Naive thymus-derived CD4-positive, alpha-beta T cell (primary cell): ENCODE results near the gene FGD4. TPM values are rescaled to one million over a fixed set of nuclear protein-coding genes. Genes with fewer than 3 reads are reported as not detected.

ENCODE experiments used
- ATAC-seq: fragments of 150-1000 bp; cut with Tn5 transposase; 2 replicates; pipeline ENCODE4 v1.10.0; 2021; ENCODE audit warnings: mild to moderate bottlenecking, moderate library complexity
- CTCF ChIA-PET: fragments of 350-600 bp; sonication (Branson Sonifier 250); formaldehyde crosslinking; loops from one replicate; lab custom pipeline; 2021; ENCODE audit warnings: antibody characterized with exemption; lab: Charles Lee
- POLR2A ChIA-PET: fragments of 350-600 bp; sonication (Branson Sonifier 250); formaldehyde crosslinking; loops from one replicate; lab custom pipeline; 2021; ENCODE audit warnings: antibody characterized with exemption, inconsistent platforms; lab: Charles Lee
- DNase-seq, 9 donors: peaks; one replicate each; pipeline versions ENCODE4 v3.0.0 to v3.0.0-alpha.2; 2020 to 2022; ENCODE audit warnings: mixed read lengths in 1 of 9
- H3K27ac ChIP-seq: one replicate; pipeline ENCODE4 v1.7.0; 2013; ENCODE audit warnings: mild to moderate bottlenecking, low read depth, low read length, moderate library complexity
- H3K27me3 ChIP-seq, 2 donors: one replicate each; pipeline ENCODE4 v1.7.0; 2013; ENCODE audit warnings: low read length in 2 of 2, mild to moderate bottlenecking in 2 of 2, moderate library complexity in 2 of 2; ENCODE audit not compliant: control insufficient read depth in 2 of 2, insufficient read depth in 2 of 2
- H3K36me3 ChIP-seq, 3 experiments: 1 replicate in 2 of 3; 2 replicates in 1 of 3; pipeline ENCODE4 v1.7.0; 2013; ENCODE audit warnings: low read length in 3 of 3, mild to moderate bottlenecking in 3 of 3, moderate library complexity in 1 of 3; ENCODE audit not compliant: insufficient read depth in 3 of 3, control insufficient read depth in 2 of 3
- H3K4me1 ChIP-seq, 2 donors: one replicate each; pipeline ENCODE4 v1.7.0; 2013; ENCODE audit warnings: low read length in 2 of 2, mild to moderate bottlenecking in 2 of 2, moderate library complexity in 1 of 2; ENCODE audit not compliant: control insufficient read depth in 2 of 2, insufficient read depth in 2 of 2
- H3K4me3 ChIP-seq: 2 replicates; pipeline ENCODE4 v1.7.0; 2013; ENCODE audit warnings: mild to moderate bottlenecking, low read length
- H3K9me3 ChIP-seq, 3 experiments: 1 replicate in 2 of 3; 2 replicates in 1 of 3; pipeline ENCODE4 v1.7.0; 2013; ENCODE audit warnings: low read length in 3 of 3; ENCODE audit not compliant: control insufficient read depth in 2 of 3
- H3K27ac Mint-ChIP-seq, 9 donors: one replicate each; pipeline ENCODE4 v1.8.0; 2020 to 2022; ENCODE audit warnings: mixed read lengths in 9 of 9, mild to moderate bottlenecking in 8 of 9, moderate library complexity in 5 of 9, inconsistent platforms in 2 of 9
- H3K27me3 Mint-ChIP-seq, 5 donors: one replicate each; pipeline ENCODE4 v1.8.0; 2021 to 2022; ENCODE audit warnings: mixed read lengths in 5 of 5, mild to moderate bottlenecking in 1 of 5
- H3K36me3 Mint-ChIP-seq, 5 donors: one replicate each; pipeline ENCODE4 v1.8.0; 2020 to 2022; ENCODE audit warnings: mixed read lengths in 5 of 5, mild to moderate bottlenecking in 3 of 5, inconsistent platforms in 1 of 5
- H3K4me1 Mint-ChIP-seq, 7 donors: one replicate each; pipeline ENCODE4 v1.8.0; 2020 to 2022; ENCODE audit warnings: mixed read lengths in 7 of 7, mild to moderate bottlenecking in 3 of 7, inconsistent platforms in 1 of 7
- H3K4me3 Mint-ChIP-seq, 10 donors: one replicate each; pipeline ENCODE4 v1.8.0; 2020 to 2022; ENCODE audit warnings: mild to moderate bottlenecking in 10 of 10, mixed read lengths in 10 of 10, moderate library complexity in 6 of 10, inconsistent platforms in 2 of 10
- H3K9me3 Mint-ChIP-seq, 11 donors: one replicate each; pipeline ENCODE4 v1.8.0; 2020 to 2022; ENCODE audit warnings: mixed read lengths in 11 of 11, mild to moderate bottlenecking in 4 of 11, inconsistent platforms in 1 of 11, moderate library complexity in 1 of 11
- intact Hi-C, 2 donors: fragments of 100-400 bp; cut with micrococcal nuclease; formaldehyde crosslinking; loops; one replicate each; pipeline ENCODE4 v1.15.1; 2023
- polyA plus RNA-seq, 2 donors: library from polyadenylated mRNA; unstranded; fragments of 300-500 nt; fragmentation: Illumina TruSeq; gene quantifications; one replicate each; pipeline ENCODE4 v1.2.3, GENCODE V29; 2021
- total RNA-seq, 6 experiments: library from RNA in 5 of 6; stranded (reverse) in 5 of 6; gene quantifications; 1 replicate in 5 of 6; 2 replicates in 1 of 6; pipeline ENCODE4 v1.2.3 and lab custom pipeline; 2021 to 2026

Gene FGD4
- total and polyA plus RNA-seq, 7 experiments from 2014 or later: 0.12 to 13.7 (median 0.50) TPM; not detected in 1

DNA sequence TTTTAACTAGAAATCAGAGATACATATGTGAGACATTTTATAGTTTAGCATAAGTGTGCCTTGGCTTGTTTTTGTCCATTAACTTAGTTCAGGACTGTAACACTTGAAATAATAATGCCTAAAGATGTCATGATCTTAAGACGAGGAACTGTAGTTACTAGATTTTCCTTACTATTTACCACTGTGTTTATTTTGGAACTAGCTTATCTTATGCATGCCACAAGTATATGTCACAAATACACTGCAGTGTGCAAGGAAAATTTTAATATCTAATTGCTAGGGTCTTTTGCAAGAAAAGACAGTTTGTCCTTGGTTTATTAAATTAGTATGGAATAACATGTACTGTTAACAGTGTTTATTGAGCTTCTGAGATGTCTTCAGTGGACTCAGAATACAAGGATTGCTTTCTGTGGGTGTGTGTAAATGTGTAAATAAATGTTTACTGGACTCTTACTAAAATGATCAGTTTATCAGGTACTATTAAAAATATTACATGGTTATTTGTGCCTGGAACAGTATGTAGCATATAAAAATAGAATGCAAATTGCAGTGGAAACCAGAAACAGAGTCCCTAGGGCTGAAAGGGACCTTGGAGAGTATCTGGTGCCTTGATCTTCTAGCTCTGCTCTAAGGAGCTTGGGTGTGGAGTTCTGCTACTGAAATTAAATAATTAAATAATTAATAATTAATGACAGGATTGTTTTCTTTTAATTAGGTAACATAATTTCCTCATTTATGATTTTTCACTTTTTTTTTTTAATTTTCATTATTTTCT is 58.1 kb downstream of the FGD4 start:
- H3K4me1 ChIP-seq: no peaks in the 10 kb centered on the region

DNA sequence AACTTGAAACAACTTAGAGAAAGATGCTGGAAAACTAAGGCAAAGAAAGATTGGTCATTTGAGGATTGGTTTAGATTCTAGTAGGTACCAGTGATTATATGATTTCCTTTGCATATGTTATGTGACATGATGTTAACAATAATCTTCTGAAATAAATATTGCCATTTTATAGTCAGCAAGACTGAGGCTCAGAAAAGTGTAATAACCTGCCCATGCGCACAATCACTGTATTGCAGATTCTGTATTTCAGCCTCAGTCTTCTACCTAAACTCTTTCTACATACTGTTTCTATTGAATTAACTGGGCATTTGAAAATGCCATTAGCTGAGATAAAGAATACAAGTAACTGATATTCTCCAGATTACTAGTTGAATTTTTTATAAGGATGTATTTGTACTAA is 61.3 kb downstream of the FGD4 start:
- intact Hi-C loops: no loop called here
- no peaks in the 10 kb centered on the region for H3K9me3 Mint-ChIP-seq
- no peak overlapping the region for H3K4me3 Mint-ChIP-seq
- Histone ChIP-seq H3K4me3 (no peak overlapping the region), H3K36me3 (no peaks in the 10 kb centered on the region), H3K9me3 (no peaks in the 10 kb centered on the region), H3K4me1 (no peaks in the 10 kb centered on the region), H3K27me3 (no peaks in the 10 kb centered on the region), H3K27ac (no peak overlapping the region)
- H3K4me1 Mint-ChIP-seq: peaks cover 0 to 4% (median 0%) of the 10 kb centered on the region in 7 donors
- peaks cover 0 to 2% (median 0%) of the 10 kb centered on the region in 5 donors for H3K27me3 Mint-ChIP-seq
- POLR2A ChIA-PET: no interaction called here
- H3K27ac Mint-ChIP-seq: no peak overlapping the region
- H3K36me3 Mint-ChIP-seq: no peaks in the 10 kb centered on the region
- CTCF ChIA-PET: no interaction called here
- ATAC-seq (no peak), DNase-seq (no peak)

More for the DNA sequence above, 58.1 kb downstream of the FGD4 start:
- Histone ChIP-seq H3K4me3 (no peak overlapping the region), H3K36me3 (no peaks in the 10 kb centered on the region), H3K27ac (no peak overlapping the region), H3K27me3 (no peaks in the 10 kb centered on the region), H3K9me3 (no peaks in the 10 kb centered on the region)
- ChIA-PET CTCF (no interaction called here), POLR2A (no interaction called here)
- intact Hi-C loops: loop anchor here (5.0 to 10.0 kb wide), 2 partner anchors 90 to 803 kb away; partner anchors contain the start of gene ETFBKMT (in 1 of the 2)
- ATAC-seq: no peak
- DNase-seq: no peak
- Mint-ChIP-seq H3K27me3 (peaks cover 0 to 10% (median 0%) of the 10 kb centered on the region in 5 donors), H3K9me3 (no peaks in the 10 kb centered on the region), H3K36me3 (no peaks in the 10 kb centered on the region), H3K4me1 (peaks cover 0 to 4% (median 0%) of the 10 kb centered on the region in 7 donors), H3K27ac (no peak overlapping the region), H3K4me3 (no peak overlapping the region)

DNA sequence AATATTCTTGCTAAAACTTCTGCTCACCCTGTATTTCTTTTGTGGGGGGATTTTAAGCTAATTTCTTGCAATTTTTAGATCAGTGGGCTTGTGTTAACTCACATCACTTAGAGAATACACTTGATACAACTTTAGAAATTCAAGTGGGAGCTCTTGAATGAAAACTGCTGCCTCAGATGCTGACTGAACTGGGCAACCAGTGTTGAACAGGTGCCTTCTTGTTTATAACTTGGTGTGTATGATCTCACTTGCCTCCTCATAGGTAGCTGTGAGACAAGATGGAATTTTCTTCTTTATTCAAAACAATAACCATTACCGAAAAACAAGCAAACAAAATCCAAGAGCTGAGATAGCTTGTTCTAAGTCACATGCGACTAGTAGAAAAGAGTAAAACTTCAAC is 63.5 kb downstream of the FGD4 start:
- no peak overlapping the region for H3K4me3 ChIP-seq
- Mint-ChIP-seq H3K27ac (no peak overlapping the region), H3K4me1 (no peaks in the 10 kb centered on the region), H3K4me3 (no peak overlapping the region), H3K36me3 (no peaks in the 10 kb centered on the region), H3K27me3 (no peaks in the 10 kb centered on the region), H3K9me3 (no peaks in the 10 kb centered on the region)
- H3K27ac ChIP-seq: no peak overlapping the region
- DNase-seq (no peak), ATAC-seq (no peak)
- no peaks in the 10 kb centered on the region for H3K4me1 ChIP-seq
- ChIA-PET POLR2A (no interaction called here), CTCF (no interaction called here)
- H3K27me3 ChIP-seq: no peaks in the 10 kb centered on the region
- H3K9me3 ChIP-seq: no peaks in the 10 kb centered on the region
- intact Hi-C loops: no loop called here
- no peaks in the 10 kb centered on the region for H3K36me3 ChIP-seq

DNA sequence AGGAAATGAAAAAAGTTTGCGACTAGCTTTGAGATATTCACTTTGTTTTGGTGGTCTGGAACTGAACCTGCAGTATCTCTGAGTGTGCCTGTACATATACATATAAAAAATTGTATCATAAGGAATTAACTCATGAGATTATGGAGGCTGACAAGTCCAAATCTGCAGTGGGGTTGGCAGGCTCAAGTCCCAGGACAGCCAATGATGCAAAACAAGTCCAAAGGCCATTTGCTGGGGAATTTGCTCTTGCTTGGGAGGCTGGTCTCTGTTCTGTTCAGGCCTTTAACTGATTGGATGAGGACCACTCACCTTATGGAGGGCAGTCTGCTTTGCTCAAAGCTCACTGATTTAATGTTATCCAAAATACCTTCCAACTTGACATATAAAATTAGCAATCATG is 66.8 kb downstream of the FGD4 start:
- no peak for ATAC-seq
- Mint-ChIP-seq H3K36me3 (no peaks in the 10 kb centered on the region), H3K9me3 (peaks cover 0 to 3% (median 0%) of the 10 kb centered on the region in 11 donors), H3K27ac (no peak overlapping the region), H3K4me1 (peaks cover 0 to 6% (median 0%) of the 10 kb centered on the region in 7 donors), H3K27me3 (no peaks in the 10 kb centered on the region), H3K4me3 (no peak overlapping the region)
- Histone ChIP-seq H3K27ac (no peak overlapping the region), H3K4me3 (no peak overlapping the region), H3K9me3 (no peaks in the 10 kb centered on the region), H3K27me3 (no peaks in the 10 kb centered on the region), H3K4me1 (no peaks in the 10 kb centered on the region), H3K36me3 (no peaks in the 10 kb centered on the region)
- CTCF ChIA-PET: no interaction called here
- no peak for DNase-seq
- POLR2A ChIA-PET: no interaction called here
- intact Hi-C loops: no loop called here

- Mint-ChIP-seq H3K27ac (no peak overlapping the region), H3K27me3 (no peaks in the 10 kb centered on the region), H3K9me3 (peaks cover 0 to 3% (median 0%) of the 10 kb centered on the region in 11 donors), H3K4me3 (no peak overlapping the region), H3K36me3 (no peaks in the 10 kb centered on the region), H3K4me1 (peaks cover 0 to 6% (median 0%) of the 10 kb centered on the region in 7 donors)
- intact Hi-C loops: no loop called here
- CTCF ChIA-PET: interaction anchor here (0.8 kb wide), 1 partner anchor 14 kb away, joined by 3 read pairs; no protein-coding TSS in a partner anchor
- H3K4me1 ChIP-seq: no peaks in the 10 kb centered on the region
- H3K4me3 ChIP-seq: no peak overlapping the region
- no peaks in the 10 kb centered on the region for H3K36me3 ChIP-seq
- no peaks in the 10 kb centered on the region for H3K27me3 ChIP-seq
- no peak overlapping the region for H3K27ac ChIP-seq
- ATAC-seq (no peak), DNase-seq (no peak)
- H3K9me3 ChIP-seq: no peaks in the 10 kb centered on the region
- POLR2A ChIA-PET: no interaction called here
Observed at GRCh38 chr12:32466986-32467711, 67.8 kb downstream of the FGD4 start.

DNA sequence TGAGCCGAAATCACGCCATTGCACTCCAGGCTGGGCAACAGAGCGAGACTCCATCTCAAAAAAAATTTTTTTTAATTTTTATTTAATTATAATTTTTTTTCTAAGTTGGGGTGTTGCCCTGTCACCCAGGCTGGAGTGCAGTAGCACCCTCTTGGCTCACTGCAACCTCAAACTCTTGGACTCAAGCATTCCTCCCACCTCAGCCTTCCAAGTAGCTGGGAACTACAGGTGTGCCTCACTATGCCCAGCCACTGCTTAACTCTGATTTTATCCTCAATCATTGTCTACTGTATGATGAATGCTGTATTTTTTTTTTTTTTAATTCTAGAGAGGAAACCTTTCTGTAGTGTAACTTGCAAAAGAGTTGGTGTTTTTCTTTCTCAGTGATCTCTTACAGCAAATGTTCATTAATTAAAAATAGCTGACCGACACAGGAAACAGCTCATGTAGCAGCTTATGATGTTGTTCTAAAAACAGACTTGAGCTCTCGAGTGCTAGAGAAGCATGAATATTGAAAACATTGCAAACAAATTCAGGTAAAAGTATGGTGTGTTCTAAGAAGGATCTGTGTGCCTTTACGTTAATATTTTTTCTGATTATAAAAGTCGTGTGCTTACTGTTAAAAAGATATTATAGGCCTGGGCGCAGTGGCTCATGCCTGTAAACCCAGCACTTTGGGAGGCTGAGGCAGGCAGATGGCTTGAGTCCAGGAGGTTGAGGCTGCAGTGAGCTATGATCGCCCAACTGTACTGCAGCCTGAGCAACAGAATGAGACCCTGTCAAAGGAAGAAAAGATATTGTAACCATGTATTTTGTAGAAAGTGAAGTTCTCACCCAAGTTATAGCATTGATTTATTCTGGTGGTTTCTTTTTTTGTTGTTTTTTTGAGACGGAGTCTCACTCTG is 68.9 kb downstream of the FGD4 start:
- H3K36me3 ChIP-seq: no peaks in the 10 kb centered on the region
- H3K27ac ChIP-seq: no peak overlapping the region
- POLR2A ChIA-PET: no interaction called here
- CTCF ChIA-PET: interaction anchor here (0.8 kb wide), 1 partner anchor 15 kb away, joined by 3 read pairs; no protein-coding TSS in a partner anchor
- DNase-seq (no peak), ATAC-seq (no peak)
- intact Hi-C loops: no loop called here
- H3K27me3 ChIP-seq: no peaks in the 10 kb centered on the region
- H3K4me1 ChIP-seq: no peaks in the 10 kb centered on the region
- H3K9me3 ChIP-seq: no peaks in the 10 kb centered on the region
- Mint-ChIP-seq H3K4me3 (no peak overlapping the region), H3K27ac (no peak overlapping the region), H3K36me3 (no peaks in the 10 kb centered on the region), H3K27me3 (no peaks in the 10 kb centered on the region), H3K4me1 (peaks cover 0 to 6% (median 0%) of the 10 kb centered on the region in 7 donors), H3K9me3 (peaks cover 0 to 3% (median 0%) of the 10 kb centered on the region in 11 donors)
- no peak overlapping the region for H3K4me3 ChIP-seq
